ENCODE results near the gene SMURF2.

- TF ChIP-seq, protein P1, sequence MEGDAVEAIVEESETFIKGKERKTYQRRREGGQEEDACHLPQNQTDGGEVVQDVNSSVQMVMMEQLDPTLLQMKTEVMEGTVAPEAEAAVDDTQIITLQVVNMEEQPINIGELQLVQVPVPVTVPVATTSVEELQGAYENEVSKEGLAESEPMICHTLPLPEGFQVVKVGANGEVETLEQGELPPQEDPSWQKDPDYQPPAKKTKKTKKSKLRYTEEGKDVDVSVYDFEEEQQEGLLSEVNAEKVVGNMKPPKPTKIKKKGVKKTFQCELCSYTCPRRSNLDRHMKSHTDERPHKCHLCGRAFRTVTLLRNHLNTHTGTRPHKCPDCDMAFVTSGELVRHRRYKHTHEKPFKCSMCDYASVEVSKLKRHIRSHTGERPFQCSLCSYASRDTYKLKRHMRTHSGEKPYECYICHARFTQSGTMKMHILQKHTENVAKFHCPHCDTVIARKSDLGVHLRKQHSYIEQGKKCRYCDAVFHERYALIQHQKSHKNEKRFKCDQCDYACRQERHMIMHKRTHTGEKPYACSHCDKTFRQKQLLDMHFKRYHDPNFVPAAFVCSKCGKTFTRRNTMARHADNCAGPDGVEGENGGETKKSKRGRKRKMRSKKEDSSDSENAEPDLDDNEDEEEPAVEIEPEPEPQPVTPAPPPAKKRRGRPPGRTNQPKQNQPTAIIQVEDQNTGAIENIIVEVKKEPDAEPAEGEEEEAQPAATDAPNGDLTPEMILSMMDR (IDR thresholded peaks at IDR 0.05) = no peak
- no peak for TF ChIP-seq POLR2A (IDR thresholded peaks at IDR 0.05)
Measured at GRCh38 chr17:64529221-64529620, 132.9 kb downstream of the SMURF2 start.
